ENCODE results near the gene PAOX. TPM values are rescaled to one million over a fixed set of nuclear protein-coding genes. Genes with fewer than 3 reads are reported as not detected.

The PAOX gene
- total and polyA plus RNA-seq, 2 of the 13 experiments (the other 11 are each of a cell fraction or from before 2014, with no cell fraction given), result 0.49 to 0.77 TPM

DNA sequence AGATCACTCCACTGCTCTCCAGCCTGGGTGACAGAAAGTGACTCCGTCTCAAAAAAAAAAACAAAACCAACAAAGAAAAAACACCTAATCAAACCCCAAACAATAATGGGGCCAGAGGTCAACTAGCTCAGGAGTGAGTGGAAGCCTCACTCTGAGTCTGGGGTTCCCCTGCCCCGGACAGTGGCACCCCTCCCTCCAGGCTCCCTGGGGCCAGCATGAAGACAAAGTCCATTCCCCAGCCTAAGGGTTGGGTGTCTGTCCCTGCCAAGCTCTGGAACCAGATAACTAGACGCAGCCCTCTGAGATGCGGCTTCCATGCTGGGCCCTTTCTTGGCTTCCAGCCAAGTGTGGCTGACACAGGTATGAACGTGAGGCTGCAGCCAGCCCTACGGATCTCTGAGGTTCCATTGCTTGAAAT, 19.5 kb upstream of the PAOX start (continued):
- TF ChIP-seq, protein P1, sequence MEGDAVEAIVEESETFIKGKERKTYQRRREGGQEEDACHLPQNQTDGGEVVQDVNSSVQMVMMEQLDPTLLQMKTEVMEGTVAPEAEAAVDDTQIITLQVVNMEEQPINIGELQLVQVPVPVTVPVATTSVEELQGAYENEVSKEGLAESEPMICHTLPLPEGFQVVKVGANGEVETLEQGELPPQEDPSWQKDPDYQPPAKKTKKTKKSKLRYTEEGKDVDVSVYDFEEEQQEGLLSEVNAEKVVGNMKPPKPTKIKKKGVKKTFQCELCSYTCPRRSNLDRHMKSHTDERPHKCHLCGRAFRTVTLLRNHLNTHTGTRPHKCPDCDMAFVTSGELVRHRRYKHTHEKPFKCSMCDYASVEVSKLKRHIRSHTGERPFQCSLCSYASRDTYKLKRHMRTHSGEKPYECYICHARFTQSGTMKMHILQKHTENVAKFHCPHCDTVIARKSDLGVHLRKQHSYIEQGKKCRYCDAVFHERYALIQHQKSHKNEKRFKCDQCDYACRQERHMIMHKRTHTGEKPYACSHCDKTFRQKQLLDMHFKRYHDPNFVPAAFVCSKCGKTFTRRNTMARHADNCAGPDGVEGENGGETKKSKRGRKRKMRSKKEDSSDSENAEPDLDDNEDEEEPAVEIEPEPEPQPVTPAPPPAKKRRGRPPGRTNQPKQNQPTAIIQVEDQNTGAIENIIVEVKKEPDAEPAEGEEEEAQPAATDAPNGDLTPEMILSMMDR (CRISPR knock-in tag; IDR thresholded peaks at IDR 0.05), result no peak
- TF ChIP-seq KAT7 (CRISPR knock-in tag; IDR thresholded peaks at IDR 0.05; ENCODE audit: borderline replicate concordance), result no peak
- peak; percentile 34; the same call in 1 of the 2 replicates for TF ChIP-seq ZFY (CRISPR knock-in tag; IDR thresholded peaks at IDR 0.05)
- TF ChIP-seq CEBPG (CRISPR knock-in tag; IDR thresholded peaks at IDR 0.05), result no peak
- peak; percentile 45; the same call in 1 of the 2 replicates for TF ChIP-seq ZNF691 (CRISPR knock-in tag; IDR thresholded peaks at IDR 0.05; ENCODE audit: borderline replicate concordance, low read depth)
- TF ChIP-seq HDAC2 (CRISPR knock-in tag; IDR thresholded peaks at IDR 0.05), result 0 out of 2 replicates have a peak, but pooled peaks have one; percentile 18
- TF ChIP-seq PRPF4 (IDR thresholded peaks at IDR 0.05; ENCODE audit: low read depth, low read length, poor library complexity, severe bottlenecking), result no peak
- TF ChIP-seq RFX5 (IDR thresholded peaks at IDR 0.05; ENCODE audit: low read depth, low read length), result no peak
- TF ChIP-seq ZMYM4 (CRISPR knock-in tag; IDR thresholded peaks at IDR 0.05), result peak; percentile 59; the same call in 1 of the 2 replicates
- TF ChIP-seq, protein P2, sequence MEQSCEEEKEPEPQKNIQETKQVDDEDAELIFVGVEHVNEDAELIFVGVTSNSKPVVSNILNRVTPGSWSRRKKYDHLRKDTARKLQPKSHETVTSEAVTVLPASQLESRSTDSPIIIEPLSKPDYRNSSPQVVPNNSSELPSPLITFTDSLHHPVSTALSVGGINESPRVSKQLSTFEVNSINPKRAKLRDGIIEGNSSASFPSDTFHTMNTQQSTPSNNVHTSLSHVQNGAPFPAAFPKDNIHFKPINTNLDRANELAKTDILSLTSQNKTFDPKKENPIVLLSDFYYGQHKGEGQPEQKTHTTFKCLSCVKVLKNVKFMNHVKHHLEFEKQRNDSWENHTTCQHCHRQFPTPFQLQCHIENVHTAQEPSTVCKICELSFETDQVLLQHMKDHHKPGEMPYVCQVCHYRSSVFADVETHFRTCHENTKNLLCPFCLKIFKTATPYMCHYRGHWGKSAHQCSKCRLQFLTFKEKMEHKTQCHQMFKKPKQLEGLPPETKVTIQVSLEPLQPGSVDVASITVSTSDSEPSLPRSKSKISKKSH (CRISPR knock-in tag; IDR thresholded peaks at IDR 0.05; ENCODE audit: borderline replicate concordance), result peak; percentile 62; the same call in 1 of the 2 replicates
- TF ChIP-seq NFKB2 (CRISPR knock-in tag; IDR thresholded peaks at IDR 0.05; ENCODE audit: borderline replicate concordance), result 0 out of 2 replicates have a peak, but pooled peaks have one; percentile 5
- no peak; the same call in 1 of the 2 replicates for TF ChIP-seq ZNF800 (CRISPR knock-in tag; IDR thresholded peaks at IDR 0.05)
- TF ChIP-seq POLR2AphosphoS2 (IDR thresholded peaks at IDR 0.05; ENCODE audit: low read depth, low read length), result no peak
- peak; percentile 58; the same call in 1 of the 2 replicates for TF ChIP-seq IRF2 (CRISPR knock-in tag; IDR thresholded peaks at IDR 0.05)
- TF ChIP-seq SALL1 (CRISPR knock-in tag; IDR thresholded peaks at IDR 0.05), result 0 out of 2 replicates have a peak, but pooled peaks have one; percentile 42
- no peak for TF ChIP-seq RNF219 (CRISPR knock-in tag; IDR thresholded peaks at IDR 0.05)
- peak; percentile 10; the same call in 1 of the 2 replicates for TF ChIP-seq TSC22D2 (CRISPR knock-in tag; IDR thresholded peaks at IDR 0.05; ENCODE audit: borderline replicate concordance)
- TF ChIP-seq, protein P3, sequence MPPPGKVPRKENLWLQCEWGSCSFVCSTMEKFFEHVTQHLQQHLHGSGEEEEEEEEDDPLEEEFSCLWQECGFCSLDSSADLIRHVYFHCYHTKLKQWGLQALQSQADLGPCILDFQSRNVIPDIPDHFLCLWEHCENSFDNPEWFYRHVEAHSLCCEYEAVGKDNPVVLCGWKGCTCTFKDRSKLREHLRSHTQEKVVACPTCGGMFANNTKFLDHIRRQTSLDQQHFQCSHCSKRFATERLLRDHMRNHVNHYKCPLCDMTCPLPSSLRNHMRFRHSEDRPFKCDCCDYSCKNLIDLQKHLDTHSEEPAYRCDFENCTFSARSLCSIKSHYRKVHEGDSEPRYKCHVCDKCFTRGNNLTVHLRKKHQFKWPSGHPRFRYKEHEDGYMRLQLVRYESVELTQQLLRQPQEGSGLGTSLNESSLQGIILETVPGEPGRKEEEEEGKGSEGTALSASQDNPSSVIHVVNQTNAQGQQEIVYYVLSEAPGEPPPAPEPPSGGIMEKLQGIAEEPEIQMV (CRISPR knock-in tag; IDR thresholded peaks at IDR 0.05; ENCODE audit: low read depth), result no peak
- TF ChIP-seq RXRB (CRISPR knock-in tag; IDR thresholded peaks at IDR 0.05; ENCODE audit: borderline replicate concordance), result peak; percentile 76; the same call in 1 of the 2 replicates
- TF ChIP-seq ZNF644 (CRISPR knock-in tag; IDR thresholded peaks at IDR 0.05; ENCODE audit: low read depth), result peak; percentile 88
- TF ChIP-seq ZNF430 (CRISPR knock-in tag; IDR thresholded peaks at IDR 0.05), result peak; percentile 37; the same call in 1 of the 2 replicates

All from HepG2 (cell line).